ENCODE data around the gene ANKRD30A. TPM values are rescaled to one million over a fixed set of nuclear protein-coding genes. Genes with fewer than 3 reads are reported as not detected.

ANKRD30A gene
- total RNA-seq, 4 donors from 2014 or later: not detected

DNA sequence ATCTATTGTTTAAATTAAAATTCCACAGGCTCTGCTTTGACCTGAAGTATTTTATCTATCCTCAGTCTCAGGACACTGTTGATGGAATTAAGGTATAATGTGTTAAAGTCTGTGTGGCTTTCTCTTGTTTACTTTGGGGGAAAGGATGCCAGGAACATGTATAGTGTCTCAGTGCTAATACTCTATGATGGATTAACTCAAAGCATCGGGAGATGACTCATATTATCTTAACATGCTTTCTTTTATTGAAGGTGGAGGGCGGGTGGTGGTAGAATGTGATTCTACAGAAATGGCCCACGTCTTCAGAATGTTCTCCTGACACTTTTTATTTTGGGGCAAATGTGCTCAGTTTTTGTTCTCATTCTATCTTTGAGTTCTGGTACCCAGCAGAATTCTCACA, 189.0 kb downstream of the ANKRD30A start:
- no peak for TF ChIP-seq POLR2AphosphoS5 (IDR thresholded peaks at IDR 0.05)
- no peak for TF ChIP-seq POLR2A (IDR thresholded peaks at IDR 0.05)
- no peak for TF ChIP-seq EP300 (IDR thresholded peaks at IDR 0.05; ENCODE audit: low read depth)
- no peak overlapping the region for H3K4me3 ChIP-seq
- intact Hi-C loops (cut with DNase I; ENCODE audit: low total_unique reads) (no loop called here), in situ Hi-C loops (cut with MboI; ENCODE audit: low pct_ligation_motif_present in 1 of 4, low pct_unique_long_range_greater_than_20kb in 1 of 4, low sequenced_read_pairs in 3 of 4) (no loop called here)
- 43 to 53% methylated on average over 3 of the region's 3 CpGs for WGBS, 2 donors (ENCODE audit: low coverage in 1 of 2)
- H3K9me3 ChIP-seq: peaks cover 0 to 2% of the 10 kb centered on the region in 2 donors
- H3K36me3 ChIP-seq: no peaks in the 10 kb centered on the region
- H3K27me3 ChIP-seq: no peaks in the 10 kb centered on the region
- DNase-seq: no peak
- H3K4me1 ChIP-seq: no peaks in the 10 kb centered on the region
- H3K27ac ChIP-seq: no peak overlapping the region

DNA sequence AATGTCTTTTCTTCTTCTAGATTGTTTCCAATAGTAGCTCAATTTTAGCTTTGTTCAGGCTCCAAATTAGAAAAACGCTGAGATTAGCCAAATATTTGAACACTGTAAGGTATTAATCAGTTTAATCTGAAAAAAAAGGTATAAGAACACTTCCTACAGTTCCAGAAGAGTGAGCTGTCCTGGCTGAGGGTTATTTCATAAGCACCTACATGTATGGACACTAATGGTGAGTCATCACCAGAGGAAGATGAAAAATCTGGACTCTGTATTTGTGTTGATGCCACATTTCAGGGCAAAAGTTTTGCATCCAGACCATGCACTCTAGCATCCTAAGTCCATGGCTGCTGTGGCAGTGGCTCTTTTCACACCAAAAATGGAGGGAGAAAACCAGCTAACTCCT, 189.5 kb downstream of the ANKRD30A start:
- TF ChIP-seq POLR2AphosphoS5 (IDR thresholded peaks at IDR 0.05): no peak
- intact Hi-C loops (cut with DNase I; ENCODE audit: low total_unique reads) (no loop called here), in situ Hi-C loops (cut with MboI; ENCODE audit: low pct_ligation_motif_present in 1 of 4, low pct_unique_long_range_greater_than_20kb in 1 of 4, low sequenced_read_pairs in 3 of 4) (no loop called here)
- WGBS, 2 donors (ENCODE audit: low coverage in 1 of 2): 0 to 20% methylated on average over 1 of the region's 1 CpG
- Histone ChIP-seq H3K36me3 (no peaks in the 10 kb centered on the region), H3K4me3 (no peak overlapping the region), H3K27me3 (no peaks in the 10 kb centered on the region), H3K27ac (no peak overlapping the region), H3K4me1 (no peaks in the 10 kb centered on the region), H3K9me3 (no peaks in the 10 kb centered on the region)
- DNase-seq: no peak

DNA sequence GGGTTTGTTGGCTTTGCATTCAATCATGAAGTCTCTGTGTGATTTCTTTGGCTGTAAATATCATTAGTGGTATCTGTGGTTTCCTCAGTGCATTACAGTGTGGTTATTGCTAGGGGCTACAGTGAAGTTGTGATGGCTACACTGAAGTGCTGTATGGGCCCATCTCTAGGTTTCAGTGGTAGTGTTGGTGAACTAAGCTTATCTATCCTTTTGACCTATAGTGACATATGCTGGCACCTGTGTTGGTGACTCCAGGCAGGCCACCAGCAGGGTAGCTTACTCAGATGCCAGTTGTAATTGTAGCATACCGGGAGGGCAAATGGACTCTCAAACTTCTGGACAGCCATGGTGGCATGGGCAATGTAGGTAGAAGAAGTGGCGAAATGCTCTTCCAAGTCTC, 219.0 kb downstream of the ANKRD30A start:
- DNase-seq: no peak
- TF ChIP-seq POLR2A (IDR thresholded peaks at IDR 0.05): no peak
- no peak for TF ChIP-seq EP300 (IDR thresholded peaks at IDR 0.05; ENCODE audit: low read depth)
- no peak for TF ChIP-seq POLR2AphosphoS5 (IDR thresholded peaks at IDR 0.05)
- TF ChIP-seq, protein P1, sequence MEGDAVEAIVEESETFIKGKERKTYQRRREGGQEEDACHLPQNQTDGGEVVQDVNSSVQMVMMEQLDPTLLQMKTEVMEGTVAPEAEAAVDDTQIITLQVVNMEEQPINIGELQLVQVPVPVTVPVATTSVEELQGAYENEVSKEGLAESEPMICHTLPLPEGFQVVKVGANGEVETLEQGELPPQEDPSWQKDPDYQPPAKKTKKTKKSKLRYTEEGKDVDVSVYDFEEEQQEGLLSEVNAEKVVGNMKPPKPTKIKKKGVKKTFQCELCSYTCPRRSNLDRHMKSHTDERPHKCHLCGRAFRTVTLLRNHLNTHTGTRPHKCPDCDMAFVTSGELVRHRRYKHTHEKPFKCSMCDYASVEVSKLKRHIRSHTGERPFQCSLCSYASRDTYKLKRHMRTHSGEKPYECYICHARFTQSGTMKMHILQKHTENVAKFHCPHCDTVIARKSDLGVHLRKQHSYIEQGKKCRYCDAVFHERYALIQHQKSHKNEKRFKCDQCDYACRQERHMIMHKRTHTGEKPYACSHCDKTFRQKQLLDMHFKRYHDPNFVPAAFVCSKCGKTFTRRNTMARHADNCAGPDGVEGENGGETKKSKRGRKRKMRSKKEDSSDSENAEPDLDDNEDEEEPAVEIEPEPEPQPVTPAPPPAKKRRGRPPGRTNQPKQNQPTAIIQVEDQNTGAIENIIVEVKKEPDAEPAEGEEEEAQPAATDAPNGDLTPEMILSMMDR (IDR thresholded peaks at IDR 0.05): no peak
- in situ Hi-C loops (cut with MboI; ENCODE audit: low pct_ligation_motif_present in 1 of 4, low pct_unique_long_range_greater_than_20kb in 1 of 4, low sequenced_read_pairs in 3 of 4): no loop called here
- Histone ChIP-seq H3K4me1 (no peaks in the 10 kb centered on the region), H3K9me3 (peaks cover 0 to 8% of the 10 kb centered on the region in 2 donors), H3K27ac (no peak overlapping the region), H3K4me3 (no peak overlapping the region), H3K36me3 (no peaks in the 10 kb centered on the region), H3K27me3 (no peaks in the 10 kb centered on the region)
- 88% methylated on average over 2 of the region's 2 CpGs; no CpG with 5 or more reads in 1 of the 2 donors for WGBS, 2 donors (ENCODE audit: low coverage in 1 of 2)
- intact Hi-C loops (cut with DNase I; ENCODE audit: low total_unique reads): no loop called here

DNA sequence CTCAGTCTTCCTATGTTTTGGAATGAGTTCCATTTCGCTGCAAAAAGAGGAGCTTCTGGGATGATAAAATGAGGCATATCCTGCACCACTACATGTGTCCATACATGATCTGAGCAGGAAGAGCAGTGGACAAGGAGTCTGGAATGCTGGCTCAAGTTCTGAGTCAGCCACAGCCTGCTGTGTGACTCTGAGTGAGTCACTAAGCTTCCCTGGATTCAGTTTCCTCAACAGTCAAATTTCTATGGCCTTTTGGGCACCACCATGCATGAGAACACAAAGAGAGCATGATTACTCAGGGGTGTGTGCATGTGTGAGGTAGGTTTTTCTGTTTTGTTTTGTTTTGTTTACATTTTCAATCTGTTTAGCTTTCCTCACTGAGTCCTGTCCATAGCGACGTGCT, 254.6 kb downstream of the ANKRD30A start:
- H3K27ac ChIP-seq: no peak overlapping the region
- H3K36me3 ChIP-seq: no peaks in the 10 kb centered on the region
- WGBS, 2 donors (ENCODE audit: low coverage in 1 of 2): 78 to 100% methylated on average over 2 to 3 of the region's 3 CpGs
- TF ChIP-seq POLR2AphosphoS5 (IDR thresholded peaks at IDR 0.05) (no peak), EP300 (IDR thresholded peaks at IDR 0.05; ENCODE audit: low read depth) (no peak), POLR2A (IDR thresholded peaks at IDR 0.05) (no peak)
- TF ChIP-seq, protein P1 (IDR thresholded peaks at IDR 0.05): no peak
- no peak overlapping the region for H3K4me3 ChIP-seq
- in situ Hi-C loops (cut with MboI; ENCODE audit: low pct_ligation_motif_present in 1 of 4, low pct_unique_long_range_greater_than_20kb in 1 of 4, low sequenced_read_pairs in 3 of 4): no loop called here
- no peaks in the 10 kb centered on the region for H3K9me3 ChIP-seq
- intact Hi-C loops (cut with DNase I; ENCODE audit: low total_unique reads): no loop called here
- no peaks in the 10 kb centered on the region for H3K27me3 ChIP-seq
- H3K4me1 ChIP-seq: no peaks in the 10 kb centered on the region
- DNase-seq: no peak

GRCh38 chr10:37381271-37381670, 255.9 kb downstream of the ANKRD30A start:
- TF ChIP-seq POLR2A (IDR thresholded peaks at IDR 0.05) (no peak), POLR2AphosphoS5 (IDR thresholded peaks at IDR 0.05) (no peak)
- TF ChIP-seq, protein P1 (IDR thresholded peaks at IDR 0.05): no peak
- Histone ChIP-seq H3K4me1 (no peaks in the 10 kb centered on the region), H3K9me3 (no peaks in the 10 kb centered on the region), H3K27ac (no peak overlapping the region), H3K4me3 (no peak overlapping the region), H3K36me3 (no peaks in the 10 kb centered on the region), H3K27me3 (no peaks in the 10 kb centered on the region)
- WGBS, 2 donors (ENCODE audit: low coverage in 1 of 2): 66 to 78% methylated on average over 3 of the region's 3 CpGs
- in situ Hi-C loops (cut with MboI; ENCODE audit: low pct_ligation_motif_present in 1 of 4, low pct_unique_long_range_greater_than_20kb in 1 of 4, low sequenced_read_pairs in 3 of 4) (no loop called here), intact Hi-C loops (cut with DNase I; ENCODE audit: low total_unique reads) (no loop called here)
- no peak for DNase-seq

Measured in transverse colon (tissue), 4 donors.